GM18499 (cell line): ENCODE data around the gene DAB2IP.
"Not testable (repeated sequence)": the region's sequence is repeated elsewhere in the genome, so short reads cannot be mapped to it uniquely, and the experiment has no call there.

ENCODE experiments used
- ATAC-seq: cut with Tn5 transposase; IDR thresholded peaks from one replicate; pipeline ENCODE4 v1.9.1; 2021; ENCODE audit warnings: moderate number of reproducible peaks; ENCODE audit not compliant: insufficient read depth, unreplicated experiment

The DAB2IP gene

GRCh38 chr9:121737481-121737931, 86.1 kb downstream of the DAB2IP start:
- ATAC-seq: no peak

GRCh38 chr9:121738411-121738810, 87.0 kb downstream of the DAB2IP start:
- no peak for ATAC-seq

- ATAC-seq: no peak
Observed at GRCh38 chr9:121738968-121739367, 87.5 kb downstream of the DAB2IP start.

GRCh38 chr9:121739971-121740370, 88.5 kb downstream of the DAB2IP start:
- ATAC-seq: no peak

GRCh38 chr9:121741228-121741918, 89.9 kb downstream of the DAB2IP start:
- no peak for ATAC-seq

GRCh38 chr9:121741919-121742283, 90.5 kb downstream of the DAB2IP start:
- not testable (repeated sequence) for ATAC-seq

- no peak for ATAC-seq
Observed at GRCh38 chr9:121742923-121743322, 91.5 kb downstream of the DAB2IP start.

GRCh38 chr9:121743441-121744001, 92.1 kb downstream of the DAB2IP start:
- ATAC-seq: no peak

- no peak for ATAC-seq
Observed at GRCh38 chr9:121744002-121744686, 92.7 kb downstream of the DAB2IP start.

GRCh38 chr9:121744687-121745395, 93.4 kb downstream of the DAB2IP start:
- no peak for ATAC-seq

GRCh38 chr9:121745396-121745695, 93.9 kb downstream of the DAB2IP start:
- ATAC-seq: no peak

GRCh38 chr9:121746411-121746810, 95.0 kb downstream of the DAB2IP start:
- no peak for ATAC-seq

GRCh38 chr9:121746866-121747265, 95.4 kb downstream of the DAB2IP start:
- no peak for ATAC-seq

- no peak for ATAC-seq
Observed at GRCh38 chr9:121748074-121748473, 96.6 kb downstream of the DAB2IP start.

- ATAC-seq: no peak
Observed at GRCh38 chr9:121748727-121749423, 97.4 kb downstream of the DAB2IP start.

GRCh38 chr9:121749614-121750013, 98.2 kb downstream of the DAB2IP start:
- no peak for ATAC-seq

GRCh38 chr9:121750259-121750714, 98.9 kb downstream of the DAB2IP start:
- ATAC-seq: no peak

- ATAC-seq: no peak
Observed at GRCh38 chr9:121750715-121751623, 99.5 kb downstream of the DAB2IP start.

- no peak for ATAC-seq
Observed at GRCh38 chr9:121751686-121752445, 100.4 kb downstream of the DAB2IP start.
